ENCODE measurements around the gene CDCA7L.
"Not testable (repeated sequence)": the region's sequence is repeated elsewhere in the genome, so short reads cannot be mapped to it uniquely, and the experiment has no call there.

The CDCA7L gene

DNA sequence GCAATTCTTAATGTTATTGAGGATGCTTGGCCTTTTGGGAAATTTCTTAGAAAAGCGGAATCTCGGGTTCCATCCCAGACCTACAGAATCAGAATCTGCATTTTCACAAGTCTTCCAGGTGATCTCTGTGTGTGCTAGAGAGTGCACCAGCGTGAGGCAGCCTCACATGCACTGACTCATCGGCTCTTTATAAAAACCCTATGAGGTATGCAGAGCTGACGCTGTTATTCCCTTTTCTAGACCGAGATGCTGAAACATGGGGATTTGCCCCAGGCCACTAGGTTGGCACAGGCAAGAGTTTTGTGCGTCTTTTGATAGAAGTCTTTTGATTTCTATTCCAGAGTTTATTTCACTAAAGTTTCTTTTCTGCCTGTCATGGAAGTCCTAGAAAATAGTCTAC lies 61.2 kb downstream of the CDCA7L start:
- peaks cover 32% of the 10 kb centered on the region for H3K4me1 ChIP-seq (ENCODE audit: insufficient read depth, low read length)
- H3K27me3 ChIP-seq (ENCODE audit: insufficient read depth, low read length), result no peaks in the 10 kb centered on the region
- H2AFZ ChIP-seq (ENCODE audit: low read depth, low read length), result no peak overlapping the region
- no peaks in the 10 kb centered on the region for H3K9me3 ChIP-seq (ENCODE audit: low read length)
- no peak overlapping the region for H3K4me3 ChIP-seq (ENCODE audit: low read length)
- no peaks in the 10 kb centered on the region for H3K36me3 ChIP-seq (ENCODE audit: insufficient read depth, low read length)

DNA sequence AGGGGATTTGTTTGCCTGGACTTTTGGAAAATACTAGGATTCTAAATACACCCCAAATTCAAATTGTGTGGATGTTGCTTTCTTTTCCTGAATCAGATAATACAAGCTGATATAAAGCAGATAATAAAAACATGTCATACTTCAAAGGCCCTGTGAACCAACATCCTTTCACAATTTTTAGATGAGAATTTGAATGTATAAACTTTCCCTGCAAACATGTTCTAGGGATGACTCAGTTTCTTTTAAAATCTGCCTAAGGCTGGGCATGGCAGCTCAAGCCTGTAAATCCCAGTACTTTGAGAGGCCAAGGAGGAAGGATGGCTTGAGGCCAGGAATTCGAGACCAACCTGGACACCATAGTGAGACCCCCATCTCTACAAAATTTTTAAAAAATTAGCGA lies 62.2 kb downstream of the CDCA7L start:
- H3K4me3 ChIP-seq (ENCODE audit: low read length); H2AFZ ChIP-seq (ENCODE audit: low read depth, low read length); H3K36me3 ChIP-seq (ENCODE audit: insufficient read depth, low read length); H3K27me3 ChIP-seq (ENCODE audit: insufficient read depth, low read length); H3K9me3 ChIP-seq (ENCODE audit: low read length): not testable (repeated sequence)
- peaks cover 32% of the 10 kb centered on the region for H3K4me1 ChIP-seq (ENCODE audit: insufficient read depth, low read length)

DNA sequence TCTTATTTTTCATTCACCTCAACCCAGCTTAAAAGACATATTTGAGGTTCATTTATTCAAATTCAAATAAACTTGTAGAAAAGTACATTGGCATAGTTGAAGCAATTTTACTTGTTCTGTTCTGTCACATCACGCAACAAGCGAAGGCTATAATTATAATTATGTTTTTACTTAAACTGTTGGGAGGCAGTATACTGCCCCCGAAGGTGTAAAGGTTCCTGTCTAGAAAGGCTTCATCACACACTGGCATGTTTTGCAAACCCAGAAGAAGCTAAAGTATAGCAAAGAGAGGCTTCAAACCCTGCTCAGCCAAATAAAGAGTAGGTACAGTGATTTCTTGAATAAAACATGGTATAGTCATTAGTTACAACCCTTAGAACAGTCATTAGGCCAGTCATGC lies 62.6 kb downstream of the CDCA7L start:
- no peak overlapping the region for H2AFZ ChIP-seq (ENCODE audit: low read depth, low read length)
- no peaks in the 10 kb centered on the region for H3K9me3 ChIP-seq (ENCODE audit: low read length)
- H3K27me3 ChIP-seq (ENCODE audit: insufficient read depth, low read length), result no peaks in the 10 kb centered on the region
- no peak overlapping the region for H3K4me3 ChIP-seq (ENCODE audit: low read length)
- H3K36me3 ChIP-seq (ENCODE audit: insufficient read depth, low read length), result no peaks in the 10 kb centered on the region
- H3K4me1 ChIP-seq (ENCODE audit: insufficient read depth, low read length), result peaks cover 28% of the 10 kb centered on the region

DNA sequence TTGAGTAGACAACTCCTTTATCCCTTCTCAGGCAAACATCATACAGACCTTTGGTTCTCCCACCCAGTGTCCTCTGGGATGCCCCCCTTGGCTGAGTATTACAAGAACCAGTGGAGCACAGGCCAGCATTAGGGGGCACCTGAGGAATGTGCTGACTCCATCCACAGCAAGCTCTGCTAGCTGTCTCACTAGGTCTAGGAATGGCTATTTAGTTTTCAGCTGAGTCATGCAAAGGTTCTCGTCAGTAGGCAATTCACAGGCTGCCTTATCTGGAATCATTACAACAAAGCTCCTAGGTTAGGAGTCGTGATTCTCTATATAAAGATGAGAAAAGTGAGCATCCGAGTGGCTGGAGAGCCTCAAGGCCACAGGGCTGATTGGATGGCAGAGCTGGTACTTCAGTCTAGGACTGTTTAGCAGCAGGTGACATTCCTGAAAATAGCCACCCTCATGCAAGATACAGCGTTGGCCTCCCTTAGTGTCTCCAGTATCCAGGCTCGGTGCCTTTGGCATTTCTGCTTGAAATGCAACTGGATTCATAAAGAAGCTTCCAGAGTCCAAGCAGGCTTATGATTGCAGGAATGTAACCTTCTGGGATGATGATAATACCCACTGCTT lies 75.8 kb downstream of the CDCA7L start:
- Histone ChIP-seq H3K4me1 (ENCODE audit: insufficient read depth, low read length) (peaks cover 41% of the 10 kb centered on the region), H2AFZ (ENCODE audit: low read depth, low read length) (no peak overlapping the region), H3K27me3 (ENCODE audit: insufficient read depth, low read length) (no peaks in the 10 kb centered on the region), H3K4me3 (ENCODE audit: low read length) (no peak overlapping the region), H3K9me3 (ENCODE audit: low read length) (no peaks in the 10 kb centered on the region), H3K36me3 (ENCODE audit: insufficient read depth, low read length) (no peaks in the 10 kb centered on the region)

DNA sequence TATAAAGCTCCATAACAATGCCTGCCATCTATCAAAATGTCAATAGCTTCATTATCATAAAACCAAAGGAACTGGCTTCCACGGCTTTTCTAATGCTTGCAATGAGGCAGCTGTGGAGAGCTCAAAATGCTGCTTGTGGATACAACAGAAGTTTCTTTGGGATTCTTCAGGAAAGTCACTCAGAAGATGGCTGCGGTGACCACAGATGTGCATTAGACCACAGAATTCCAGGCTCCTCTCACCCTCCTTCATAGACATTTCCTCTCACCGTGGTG lies 77.2 kb downstream of the CDCA7L start:
- Histone ChIP-seq H3K9me3 (ENCODE audit: low read length) (no peaks in the 10 kb centered on the region), H3K4me3 (ENCODE audit: low read length) (no peak overlapping the region), H2AFZ (ENCODE audit: low read depth, low read length) (no peak overlapping the region), H3K36me3 (ENCODE audit: insufficient read depth, low read length) (no peaks in the 10 kb centered on the region), H3K27me3 (ENCODE audit: insufficient read depth, low read length) (no peaks in the 10 kb centered on the region), H3K4me1 (ENCODE audit: insufficient read depth, low read length) (peaks cover 41% of the 10 kb centered on the region)

DNA sequence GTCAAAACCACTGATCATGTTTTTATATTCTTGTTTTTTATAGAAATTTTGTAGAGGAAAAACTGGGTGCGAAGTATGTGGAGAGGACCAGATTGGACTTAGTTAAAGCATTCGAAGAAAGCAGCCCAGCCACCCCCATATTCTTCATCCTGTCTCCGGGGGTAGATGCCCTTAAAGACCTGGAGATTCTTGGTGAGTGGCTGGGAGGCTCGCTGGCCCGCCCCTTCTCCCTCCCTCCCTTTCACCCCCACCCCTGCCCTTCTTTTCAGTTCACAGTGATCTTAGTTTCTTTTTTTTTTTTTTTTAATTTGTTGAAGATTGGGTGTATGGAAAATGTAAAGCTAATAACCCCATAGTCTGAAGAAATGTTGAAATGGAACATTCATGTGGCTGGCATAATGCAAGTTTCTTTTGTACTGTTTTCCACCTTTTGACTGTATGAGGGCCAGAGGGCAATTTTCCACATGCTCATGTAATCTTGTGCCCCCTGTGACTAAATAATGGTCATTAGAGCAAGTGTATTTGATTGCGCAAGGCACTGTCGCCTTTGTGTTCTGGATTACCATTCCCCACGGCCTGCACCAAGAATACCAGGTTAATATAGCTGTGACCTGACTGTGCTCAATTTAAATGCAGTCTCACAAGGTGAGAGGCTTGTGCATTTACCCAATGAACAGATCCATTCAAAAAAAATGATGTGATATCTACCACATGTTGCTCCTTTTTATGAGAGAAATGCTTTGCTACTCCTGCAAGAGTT lies 77.7 kb downstream of the CDCA7L start:
- no peaks in the 10 kb centered on the region for H3K27me3 ChIP-seq (ENCODE audit: insufficient read depth, low read length)
- H3K9me3 ChIP-seq (ENCODE audit: low read length), result no peaks in the 10 kb centered on the region
- no peak overlapping the region for H3K4me3 ChIP-seq (ENCODE audit: low read length)
- no peak overlapping the region for H2AFZ ChIP-seq (ENCODE audit: low read depth, low read length)
- H3K36me3 ChIP-seq (ENCODE audit: insufficient read depth, low read length), result no peaks in the 10 kb centered on the region
- peaks cover 41% of the 10 kb centered on the region for H3K4me1 ChIP-seq (ENCODE audit: insufficient read depth, low read length)

DNA sequence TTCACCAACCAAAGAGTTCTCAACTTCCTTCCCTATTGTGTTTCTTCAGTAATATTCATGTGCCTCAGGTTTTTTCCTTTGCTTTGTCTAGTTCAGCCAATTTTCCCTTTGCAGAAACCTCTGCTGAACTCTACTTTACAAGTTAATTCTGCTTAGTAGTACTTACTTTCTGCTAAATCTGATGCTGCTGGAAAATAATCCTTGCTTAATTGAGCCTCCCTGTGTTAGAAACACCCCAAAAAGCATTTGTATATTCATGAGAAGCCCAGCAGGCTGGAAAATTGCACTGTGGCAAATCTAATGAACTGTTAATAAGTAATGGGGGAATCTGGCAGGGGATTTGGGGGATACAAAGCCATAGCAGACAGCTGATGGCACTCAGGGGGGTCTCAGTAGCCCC lies 78.5 kb downstream of the CDCA7L start:
- Histone ChIP-seq H3K4me3 (ENCODE audit: low read length) (no peak overlapping the region), H3K9me3 (ENCODE audit: low read length) (no peaks in the 10 kb centered on the region), H3K36me3 (ENCODE audit: insufficient read depth, low read length) (no peaks in the 10 kb centered on the region), H3K4me1 (ENCODE audit: insufficient read depth, low read length) (peaks cover 41% of the 10 kb centered on the region), H3K27me3 (ENCODE audit: insufficient read depth, low read length) (no peaks in the 10 kb centered on the region), H2AFZ (ENCODE audit: low read depth, low read length) (peak overlapping the region; percentile 17)

DNA sequence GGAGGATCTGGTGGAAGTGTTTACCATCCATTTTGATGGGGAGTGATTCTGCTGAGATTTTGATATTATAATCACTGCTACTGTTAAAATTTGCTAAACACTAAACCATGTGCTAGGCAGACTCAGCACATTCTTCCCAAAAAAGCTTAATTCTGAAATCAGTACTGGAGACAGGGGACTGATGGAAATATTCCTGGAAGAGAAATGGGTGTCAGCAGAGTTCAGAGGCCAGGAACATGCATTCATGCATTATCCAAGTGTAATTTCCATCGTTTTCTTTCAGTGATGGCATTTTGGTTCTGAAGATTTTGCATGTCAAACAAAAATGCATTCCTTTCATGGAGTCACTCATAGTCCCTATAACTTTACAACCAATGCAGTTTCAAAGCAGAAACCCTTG lies 79.0 kb downstream of the CDCA7L start:
- Histone ChIP-seq H2AFZ (ENCODE audit: low read depth, low read length) (peak overlapping the region; percentile 17), H3K4me1 (ENCODE audit: insufficient read depth, low read length) (peaks cover 41% of the 10 kb centered on the region), H3K27me3 (ENCODE audit: insufficient read depth, low read length) (no peaks in the 10 kb centered on the region), H3K36me3 (ENCODE audit: insufficient read depth, low read length) (no peaks in the 10 kb centered on the region), H3K4me3 (ENCODE audit: low read length) (no peak overlapping the region), H3K9me3 (ENCODE audit: low read length) (no peaks in the 10 kb centered on the region)

DNA sequence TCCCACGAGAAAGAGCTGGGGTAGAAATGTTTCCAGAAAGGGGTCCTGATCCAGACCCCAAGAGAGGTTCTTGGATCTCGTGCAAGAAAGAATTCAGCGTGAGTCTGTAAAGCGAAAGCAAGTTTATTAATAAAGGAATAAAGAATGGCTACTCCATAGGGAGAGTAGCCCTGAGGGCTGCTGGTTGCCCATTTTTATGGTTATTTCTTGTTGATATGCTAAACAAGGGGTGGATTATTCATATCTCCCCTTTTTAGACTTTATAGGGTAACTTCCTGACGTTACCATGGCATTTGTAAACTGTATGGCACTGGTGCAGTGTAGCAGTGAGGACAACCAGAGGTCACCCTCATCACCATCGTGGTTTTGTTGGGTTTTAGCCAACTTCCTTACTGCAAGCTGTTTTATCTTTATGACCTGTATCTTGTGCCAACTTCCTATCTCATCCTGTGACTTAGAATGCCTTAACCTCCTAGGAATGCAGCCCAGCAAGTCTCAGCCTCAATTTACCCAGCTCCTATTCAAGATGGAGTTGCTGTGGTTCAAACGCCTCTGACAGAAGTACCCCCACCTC lies 80.0 kb downstream of the CDCA7L start:
- H3K27me3 ChIP-seq (ENCODE audit: insufficient read depth, low read length); H2AFZ ChIP-seq (ENCODE audit: low read depth, low read length); H3K4me3 ChIP-seq (ENCODE audit: low read length); H3K36me3 ChIP-seq (ENCODE audit: insufficient read depth, low read length); H3K9me3 ChIP-seq (ENCODE audit: low read length): not testable (repeated sequence)
- peaks cover 41% of the 10 kb centered on the region for H3K4me1 ChIP-seq (ENCODE audit: insufficient read depth, low read length)

DNA sequence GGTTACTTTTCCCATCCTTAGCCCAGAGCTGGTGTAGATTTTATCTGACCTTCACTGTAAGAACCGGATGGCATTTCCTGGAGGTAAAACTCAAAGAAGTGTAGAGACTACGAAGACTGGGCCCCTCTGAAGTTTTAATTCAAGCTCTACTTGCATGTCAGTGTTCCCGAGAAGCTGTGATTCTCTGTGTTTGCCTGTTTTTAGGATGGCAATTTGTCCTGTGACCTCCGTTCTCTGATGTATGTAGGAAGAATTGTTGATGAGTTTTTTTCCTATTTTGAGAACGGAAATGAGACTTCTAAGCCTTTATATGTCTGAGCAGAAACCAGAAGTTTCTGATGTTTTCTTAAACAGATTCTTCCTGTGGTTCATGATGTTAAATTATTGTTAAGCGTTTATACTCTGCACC lies 94.1 kb downstream of the CDCA7L start:
- H3K4me1 ChIP-seq (ENCODE audit: insufficient read depth, low read length), result no peaks in the 10 kb centered on the region
- no peak overlapping the region for H2AFZ ChIP-seq (ENCODE audit: low read depth, low read length)
- H3K36me3 ChIP-seq (ENCODE audit: insufficient read depth, low read length), result no peaks in the 10 kb centered on the region
- H3K4me3 ChIP-seq (ENCODE audit: low read length), result no peak overlapping the region
- H3K27me3 ChIP-seq (ENCODE audit: insufficient read depth, low read length), result no peaks in the 10 kb centered on the region
- no peaks in the 10 kb centered on the region for H3K9me3 ChIP-seq (ENCODE audit: low read length)
